Suppressor macrophage treated with lipopolysaccharide for 1 hour (primary cell): ENCODE data around the gene ANKRD9.

Source experiments
- DNase-seq, 3 donors: peaks; one replicate each; pipeline ENCODE4 v3.0.0-alpha.2; 2020 to 2022

The ANKRD9 gene

GRCh38 chr14:102469261-102469660 lies 40.3 kb downstream of the ANKRD9 start:
- DNase-seq, result no peak

- no peak for DNase-seq
Measured at GRCh38 chr14:102464846-102465341, 44.7 kb downstream of the ANKRD9 start.

GRCh38 chr14:102464006-102464405 lies 45.6 kb downstream of the ANKRD9 start:
- no peak for DNase-seq

- no peak for DNase-seq
Measured at GRCh38 chr14:102462391-102462790, 47.2 kb downstream of the ANKRD9 start.

GRCh38 chr14:102461490-102462338 lies 47.9 kb downstream of the ANKRD9 start:
- no peak for DNase-seq

GRCh38 chr14:102457509-102457908 lies 52.1 kb downstream of the ANKRD9 start:
- DNase-seq, result peak in 1 of 3 donors; percentile 10

- DNase-seq, result no peak
Measured at GRCh38 chr14:102454711-102455110, 54.9 kb downstream of the ANKRD9 start.

GRCh38 chr14:102452302-102452701 lies 57.3 kb downstream of the ANKRD9 start:
- no peak for DNase-seq
